ENCODE measurements around the gene ZBTB16.
"Not testable (repeated sequence)": the region's sequence is repeated elsewhere in the genome, so short reads cannot be mapped to it uniquely, and the experiment has no call there.

ZBTB16 gene

GRCh38 chr11:114044042-114044871 lies 15.3 kb upstream of the ZBTB16 start:
- no peak for DNase-seq

- DNase-seq = no peak
Observed at GRCh38 chr11:114047327-114047726, 12.2 kb upstream of the ZBTB16 start.

- no peak for DNase-seq
Observed at GRCh38 chr11:114049050-114049449, 10.5 kb upstream of the ZBTB16 start.

GRCh38 chr11:114049766-114050165 lies 9.7 kb upstream of the ZBTB16 start:
- not testable (repeated sequence) for DNase-seq

GRCh38 chr11:114050258-114050927 lies 9.1 kb upstream of the ZBTB16 start:
- no peak for DNase-seq

- no peak for DNase-seq
Observed at GRCh38 chr11:114051558-114051957, 8.0 kb upstream of the ZBTB16 start.

- DNase-seq = no peak
Observed at GRCh38 chr11:114052160-114052559, 7.4 kb upstream of the ZBTB16 start.

GRCh38 chr11:114053406-114053805 lies 6.1 kb upstream of the ZBTB16 start:
- DNase-seq = no peak

GRCh38 chr11:114054806-114055205 lies 4.7 kb upstream of the ZBTB16 start:
- no peak for DNase-seq

- no peak for DNase-seq
Observed at GRCh38 chr11:114056409-114056808, 3.1 kb upstream of the ZBTB16 start.

GRCh38 chr11:114057147-114057546 lies 2.4 kb upstream of the ZBTB16 start:
- no peak for DNase-seq

- DNase-seq = no peak
Observed at GRCh38 chr11:114057605-114058004, 1.9 kb upstream of the ZBTB16 start.

GRCh38 chr11:114058026-114058706 lies 1.3 kb upstream of the ZBTB16 start:
- DNase-seq = no peak

GRCh38 chr11:114058871-114059277 lies 637 bp upstream of the ZBTB16 start:
- no peak for DNase-seq

GRCh38 chr11:114059984-114060391 lies 477 bp downstream of the ZBTB16 start:
- DNase-seq = no peak

GRCh38 chr11:114060392-114061047 lies 1.0 kb downstream of the ZBTB16 start:
- no peak for DNase-seq

GRCh38 chr11:114061048-114061680 lies 1.7 kb downstream of the ZBTB16 start:
- no peak for DNase-seq

GRCh38 chr11:114061681-114062049 lies 2.2 kb downstream of the ZBTB16 start:
- no peak for DNase-seq

- DNase-seq = no peak
Observed at GRCh38 chr11:114062272-114062671, 2.8 kb downstream of the ZBTB16 start.

GRCh38 chr11:114063149-114063828 lies 3.8 kb downstream of the ZBTB16 start:
- no peak for DNase-seq

- no peak for DNase-seq
Observed at GRCh38 chr11:114063829-114064201, 4.3 kb downstream of the ZBTB16 start.

GRCh38 chr11:114064216-114064615 lies 4.7 kb downstream of the ZBTB16 start:
- no peak for DNase-seq
